ENCODE data around the gene LARP4B.

Gene LARP4B

DNA sequence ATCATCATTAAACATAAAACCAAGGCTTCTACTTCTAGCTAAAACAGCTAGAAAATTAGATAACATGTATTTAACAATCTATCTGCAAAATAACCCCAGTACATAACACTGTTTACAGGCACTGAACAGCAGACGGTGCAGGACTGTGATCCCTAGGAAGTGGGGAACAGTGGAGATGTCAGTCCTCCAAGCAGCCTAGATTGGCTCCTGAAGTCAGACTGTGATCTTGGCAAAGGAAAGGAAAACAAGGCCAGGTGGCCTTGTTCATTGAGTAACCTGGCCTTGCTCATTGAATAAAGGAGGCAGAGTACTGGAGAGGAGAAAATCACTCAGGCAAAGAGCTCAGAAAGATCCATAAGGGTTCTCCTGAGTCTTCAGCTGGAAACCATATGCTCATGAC is 164.3 kb downstream of the LARP4B start:
- no peak overlapping the region for H3K27ac ChIP-seq
- H3K9ac ChIP-seq (ENCODE audit: insufficient read length) = no peak overlapping the region
- no peak for DNase-seq (ENCODE audit: low read depth, low spot score)
- no peak overlapping the region for H3K4me3 ChIP-seq
- no peaks in the 10 kb centered on the region for H3K36me3 ChIP-seq (ENCODE audit: insufficient read depth, low read length)
- TF ChIP-seq EZH2 (IDR thresholded peaks at IDR 0.05) (no peak), POLR2AphosphoS5 (IDR thresholded peaks at IDR 0.05; ENCODE audit: borderline replicate concordance, low read depth, low read length) (no peak), FOXP2 (optimal IDR thresholded peaks at IDR 0.05; ENCODE audit: control extremely low read depth, extremely low read length, insufficient read depth) (no peak)
- H3K9me3 ChIP-seq (ENCODE audit: low read depth, low read length) = no peaks in the 10 kb centered on the region

DNA sequence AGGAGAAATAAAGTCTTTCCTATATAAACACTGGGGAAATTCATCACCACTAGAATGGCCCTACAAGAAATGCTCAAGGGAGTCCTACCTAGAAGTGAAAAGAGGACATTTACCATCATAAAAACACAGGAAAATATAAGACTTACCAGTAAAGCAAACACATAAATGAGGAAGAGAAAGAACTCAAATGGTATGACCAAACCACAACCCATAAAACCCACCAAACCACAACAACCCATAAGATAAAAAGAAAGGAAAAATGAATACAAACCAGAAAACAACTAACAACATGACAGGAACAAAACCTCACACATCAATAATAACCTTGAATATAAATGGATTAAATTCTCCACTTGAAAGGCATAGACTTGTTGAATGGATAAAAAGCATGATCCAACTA is 170.1 kb downstream of the LARP4B start:
- Histone ChIP-seq H3K27ac (no peak overlapping the region), H3K4me3 (no peak overlapping the region), H3K9me3 (ENCODE audit: low read depth, low read length) (no peaks in the 10 kb centered on the region), H3K9ac (ENCODE audit: insufficient read length) (no peak overlapping the region), H3K36me3 (ENCODE audit: insufficient read depth, low read length) (no peaks in the 10 kb centered on the region)
- no peak for DNase-seq (ENCODE audit: low read depth, low spot score)
- no peak for TF ChIP-seq FOXP2 (optimal IDR thresholded peaks at IDR 0.05; ENCODE audit: control extremely low read depth, extremely low read length, insufficient read depth)
- TF ChIP-seq POLR2AphosphoS5 (IDR thresholded peaks at IDR 0.05; ENCODE audit: borderline replicate concordance, low read depth, low read length) = no peak
- no peak for TF ChIP-seq EZH2 (IDR thresholded peaks at IDR 0.05)

DNA sequence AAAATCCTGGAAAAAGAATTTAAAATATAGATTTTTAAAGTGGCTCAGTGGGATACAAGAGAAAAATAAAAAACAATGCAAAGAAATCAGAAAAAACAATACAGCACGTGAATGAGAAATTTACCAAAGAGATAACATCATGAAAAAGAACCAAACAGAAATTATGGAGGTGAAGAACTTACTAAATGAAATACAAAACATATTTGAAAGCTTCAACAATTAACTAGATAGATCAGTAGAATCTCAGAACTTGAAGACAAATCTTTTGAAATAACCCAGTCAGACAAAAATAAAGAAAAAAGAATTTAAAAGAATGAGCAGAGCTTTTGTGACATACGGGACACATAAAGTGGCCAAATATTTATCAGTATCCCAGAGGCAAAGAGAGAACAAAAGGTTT is 170.9 kb downstream of the LARP4B start:
- Histone ChIP-seq H3K4me3 (no peak overlapping the region), H3K27ac (no peak overlapping the region), H3K36me3 (ENCODE audit: insufficient read depth, low read length) (no peaks in the 10 kb centered on the region), H3K9me3 (ENCODE audit: low read depth, low read length) (no peaks in the 10 kb centered on the region), H3K9ac (ENCODE audit: insufficient read length) (no peak overlapping the region)
- TF ChIP-seq FOXP2 (optimal IDR thresholded peaks at IDR 0.05; ENCODE audit: control extremely low read depth, extremely low read length, insufficient read depth) (no peak), EZH2 (IDR thresholded peaks at IDR 0.05) (no peak), POLR2AphosphoS5 (IDR thresholded peaks at IDR 0.05; ENCODE audit: borderline replicate concordance, low read depth, low read length) (no peak)
- no peak for DNase-seq (ENCODE audit: low read depth, low spot score)

DNA sequence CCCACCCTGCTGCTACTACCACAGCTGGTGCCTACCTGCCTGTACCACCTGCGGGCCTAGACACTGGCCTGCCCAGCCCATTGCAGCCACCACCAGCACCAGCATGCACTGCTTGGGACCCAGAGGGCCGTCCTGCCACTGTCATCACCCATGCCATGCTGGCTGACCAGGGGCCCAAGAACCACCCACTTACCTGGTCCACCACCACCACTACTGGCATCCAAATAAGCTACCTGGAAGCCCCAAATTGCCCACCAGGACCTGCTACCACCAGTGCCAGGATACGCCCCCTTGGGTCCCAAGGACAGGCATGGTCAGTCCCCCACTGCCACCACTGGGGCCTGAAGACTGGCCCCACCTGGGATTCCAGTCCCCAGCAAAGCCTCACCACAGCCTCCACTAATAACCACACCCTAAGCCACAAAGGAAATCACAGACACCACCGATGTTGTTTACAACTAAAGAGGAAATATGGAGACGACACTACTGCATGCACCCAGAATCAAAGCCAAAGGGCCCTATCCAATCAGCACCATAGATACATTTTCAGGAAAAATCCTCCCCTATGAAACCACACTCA is 171.5 kb downstream of the LARP4B start:
- H3K9me3 ChIP-seq (ENCODE audit: low read depth, low read length) = no peaks in the 10 kb centered on the region
- H3K9ac ChIP-seq (ENCODE audit: insufficient read length) = no peak overlapping the region
- TF ChIP-seq FOXP2 (optimal IDR thresholded peaks at IDR 0.05; ENCODE audit: control extremely low read depth, extremely low read length, insufficient read depth) (no peak), POLR2AphosphoS5 (IDR thresholded peaks at IDR 0.05; ENCODE audit: borderline replicate concordance, low read depth, low read length) (no peak), EZH2 (IDR thresholded peaks at IDR 0.05) (no peak)
- H3K4me3 ChIP-seq = no peak overlapping the region
- no peaks in the 10 kb centered on the region for H3K36me3 ChIP-seq (ENCODE audit: insufficient read depth, low read length)
- DNase-seq (ENCODE audit: low read depth, low spot score) = no peak
- no peak overlapping the region for H3K27ac ChIP-seq
